HL-60 (cell line): ENCODE data around the gene DOC2A.
A peak's percentile ranks its signal among the peaks of the same experiment; 100 is the strongest.

Experiments
- DNase-seq, 2 experiments: peaks; one replicate each; pipeline ENCODE4 v3.0.0-alpha.2; 2010 to 2020; ENCODE audit warnings: low read depth in 1 of 2, low spot score in 1 of 2
- H3K27ac ChIP-seq: fragments of 250-450 bp; sonication (Bioruptor Pico); replicated peaks from 2 replicates; pipeline ENCODE4 v1.5.1; 2020; ENCODE audit warnings: mild to moderate bottlenecking, moderate library complexity
- H3K27me3 ChIP-seq: fragments of 250-450 bp; sonication (Bioruptor Pico); 2 replicates; pipeline ENCODE4 v1.5.1; 2021; ENCODE audit warnings: mild to moderate bottlenecking, moderate library complexity; ENCODE audit not compliant: insufficient read depth, poor library complexity, severe bottlenecking
- H3K4me3 ChIP-seq: replicated peaks from 2 replicates; pipeline ENCODE4 v1.5.1; 2011; ENCODE audit warnings: mild to moderate bottlenecking, control low read depth, low read length; ENCODE audit not compliant: insufficient read depth
- GABPA ChIP-seq: IDR thresholded peaks from 2 replicates; pipeline ENCODE4 v1.6.1; 2012; ENCODE audit warnings: low read depth
- POLR2AphosphoS5 ChIP-seq: IDR thresholded peaks from 2 replicates; pipeline ENCODE4 v1.6.1; 2012; ENCODE audit warnings: low read depth
- REST ChIP-seq: IDR thresholded peaks from 2 replicates; pipeline ENCODE4 v1.6.1; 2012; ENCODE audit warnings: low read depth; ENCODE audit not compliant: insufficient replicate concordance
- SPI1 ChIP-seq: IDR thresholded peaks from 2 replicates; pipeline ENCODE4 v1.6.1; 2012; ENCODE audit warnings: low read depth, mild to moderate bottlenecking, borderline replicate concordance
- TF ChIP-seq, protein P1 (sequence below): IDR thresholded peaks from one replicate; pipeline ENCODE4 v1.5.1; 2011; ENCODE audit warnings: low read length, control low read depth, inconsistent platforms; ENCODE audit not compliant: insufficient read depth

Gene DOC2A

DNA sequence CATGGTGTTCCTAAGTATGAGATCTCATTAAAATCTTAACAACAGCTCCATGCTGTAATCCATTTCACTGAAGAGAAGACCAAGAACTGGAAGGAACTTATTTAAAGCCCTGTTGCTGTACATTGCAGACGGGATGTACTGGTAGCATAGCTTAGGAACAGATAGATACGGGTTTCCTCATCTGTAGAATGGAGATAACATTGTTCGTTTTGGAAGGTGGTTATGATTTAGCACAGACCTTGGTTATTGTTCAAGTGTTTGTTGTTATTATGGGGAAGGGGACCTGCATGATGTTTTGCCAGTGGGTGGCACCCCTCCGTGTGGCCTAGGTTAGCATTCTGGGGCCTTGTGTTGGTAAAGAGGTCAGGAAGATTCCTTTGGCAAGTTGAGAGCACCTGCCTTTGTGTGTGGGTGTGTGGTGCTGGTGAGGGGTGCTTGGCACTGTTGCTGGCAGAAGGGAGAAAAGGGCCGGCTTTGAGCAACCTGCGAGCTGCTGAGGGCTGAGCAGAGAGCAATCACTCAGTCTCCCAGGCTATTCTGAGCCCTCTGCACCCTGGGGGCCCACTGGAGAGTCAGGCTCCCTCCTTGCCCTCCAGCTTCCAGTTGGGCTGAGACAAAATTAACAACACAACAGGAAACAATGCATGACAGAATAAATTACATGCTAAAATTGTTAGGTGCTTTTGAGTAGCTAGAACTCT is 34.9 kb downstream of the DOC2A start:
- H3K27me3 ChIP-seq: no peaks in the 10 kb centered on the region
- no peak overlapping the region for H3K4me3 ChIP-seq
- TF ChIP-seq GABPA: no peak
- no peak for TF ChIP-seq SPI1
- TF ChIP-seq POLR2AphosphoS5: no peak
- no peak for TF ChIP-seq REST
- TF ChIP-seq, protein P1, sequence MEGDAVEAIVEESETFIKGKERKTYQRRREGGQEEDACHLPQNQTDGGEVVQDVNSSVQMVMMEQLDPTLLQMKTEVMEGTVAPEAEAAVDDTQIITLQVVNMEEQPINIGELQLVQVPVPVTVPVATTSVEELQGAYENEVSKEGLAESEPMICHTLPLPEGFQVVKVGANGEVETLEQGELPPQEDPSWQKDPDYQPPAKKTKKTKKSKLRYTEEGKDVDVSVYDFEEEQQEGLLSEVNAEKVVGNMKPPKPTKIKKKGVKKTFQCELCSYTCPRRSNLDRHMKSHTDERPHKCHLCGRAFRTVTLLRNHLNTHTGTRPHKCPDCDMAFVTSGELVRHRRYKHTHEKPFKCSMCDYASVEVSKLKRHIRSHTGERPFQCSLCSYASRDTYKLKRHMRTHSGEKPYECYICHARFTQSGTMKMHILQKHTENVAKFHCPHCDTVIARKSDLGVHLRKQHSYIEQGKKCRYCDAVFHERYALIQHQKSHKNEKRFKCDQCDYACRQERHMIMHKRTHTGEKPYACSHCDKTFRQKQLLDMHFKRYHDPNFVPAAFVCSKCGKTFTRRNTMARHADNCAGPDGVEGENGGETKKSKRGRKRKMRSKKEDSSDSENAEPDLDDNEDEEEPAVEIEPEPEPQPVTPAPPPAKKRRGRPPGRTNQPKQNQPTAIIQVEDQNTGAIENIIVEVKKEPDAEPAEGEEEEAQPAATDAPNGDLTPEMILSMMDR: no peak
- H3K27ac ChIP-seq: no peak overlapping the region
- no peak for DNase-seq

GRCh38 chr16:29975134-29975538 is 35.7 kb downstream of the DOC2A start:
- TF ChIP-seq POLR2AphosphoS5 (no peak), SPI1 (no peak), REST (no peak), GABPA (no peak)
- TF ChIP-seq, protein P1: no peak
- Histone ChIP-seq H3K4me3 (peak overlapping the region; percentile 85), H3K27ac (no peak overlapping the region), H3K27me3 (no peaks in the 10 kb centered on the region)
- DNase-seq: no peak

- TF ChIP-seq SPI1 (no peak; the same call in 1 of the 2 replicates), REST (no peak), POLR2AphosphoS5 (no peak), GABPA (no peak)
- TF ChIP-seq, protein P1: no peak
- Histone ChIP-seq H3K4me3 (peak overlapping the region; percentile 85), H3K27ac (peak overlapping the region; percentile 72), H3K27me3 (no peaks in the 10 kb centered on the region)
- DNase-seq: peak; percentile 43 to 66
Observed at GRCh38 chr16:29974291-29975133, 36.3 kb downstream of the DOC2A start.
